ENCODE results near the gene APOBEC4.

DNA sequence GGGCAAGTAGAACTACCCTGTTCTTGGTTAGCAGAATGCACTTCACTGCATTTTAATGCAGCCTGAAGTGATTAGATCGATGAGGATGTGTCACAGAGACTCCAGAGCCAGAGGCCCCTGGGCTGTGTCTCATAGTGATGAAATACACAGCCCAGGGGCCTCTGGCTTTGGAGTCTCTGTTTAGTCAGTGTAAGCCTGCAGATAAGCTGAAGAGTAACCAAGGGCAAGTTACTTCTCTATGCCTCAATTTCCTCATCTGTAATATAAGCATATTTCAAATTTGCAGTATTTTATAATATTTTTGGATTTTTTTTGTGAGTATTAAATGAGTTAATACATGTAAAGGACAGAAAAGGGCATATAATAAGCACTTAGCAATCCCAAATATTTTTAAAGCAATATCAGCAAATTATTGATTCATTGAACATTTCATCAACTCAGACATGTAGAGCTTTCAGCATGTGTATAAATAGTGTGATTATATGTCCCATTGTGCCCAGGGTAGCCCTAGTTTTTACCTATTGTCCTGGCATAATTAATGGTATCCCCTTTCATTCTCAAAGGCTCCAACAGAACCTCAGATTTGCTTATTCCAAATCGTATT, 23.6 kb upstream of the APOBEC4 start:
- TF ChIP-seq POLR2AphosphoS5 (IDR thresholded peaks at IDR 0.05; ENCODE audit: borderline replicate concordance, low read depth, low read length): no peak
- no peak for TF ChIP-seq EZH2 (IDR thresholded peaks at IDR 0.05)

Data from SK-N-MC (cell line).